SJSA1 (cell line): ENCODE data around the gene LTBP2. TPM values are rescaled to one million over a fixed set of nuclear protein-coding genes. Genes with fewer than 3 reads are reported as not detected.

ENCODE experiments used
- DNase-seq, 2 experiments: peaks; one replicate each; pipeline ENCODE4 v3.0.0-alpha.2; 2015 to 2020; ENCODE audit warnings: low spot score in 2 of 2, low read depth in 1 of 2
- H3K27ac ChIP-seq: fragments of 250-450 bp; sonication (Bioruptor Pico); 2 replicates; pipeline ENCODE4 v1.5.1; 2020; ENCODE audit warnings: mild to moderate bottlenecking, moderate library complexity
- H3K27me3 ChIP-seq: fragments of 250-450 bp; sonication (Bioruptor Pico); replicated peaks from 2 replicates; pipeline ENCODE4 v1.5.1; 2020; ENCODE audit warnings: mild to moderate bottlenecking, moderate library complexity
- H3K36me3 ChIP-seq: fragments of 250-450 bp; sonication (Bioruptor Pico); 2 replicates; pipeline ENCODE4 v1.5.1; 2020; ENCODE audit warnings: mild to moderate bottlenecking
- H3K4me1 ChIP-seq: fragments of 250-450 bp; sonication (Bioruptor Pico); replicated peaks from 2 replicates; pipeline ENCODE4 v1.6.1; 2021; ENCODE audit warnings: mild to moderate bottlenecking
- H3K4me3 ChIP-seq: fragments of 250-450 bp; sonication (Bioruptor Pico); 2 replicates; pipeline ENCODE4 v1.5.1; 2020; ENCODE audit warnings: mild to moderate bottlenecking
- H3K9me3 ChIP-seq: fragments of 250-450 bp; sonication (Bioruptor Pico); replicated peaks from 2 replicates; pipeline ENCODE4 v1.5.1; 2020; ENCODE audit warnings: mild to moderate bottlenecking
- total RNA-seq: library from RNA; depleted of rRNA; stranded (reverse); fragments of >200 nt; shearing (Covaris generic); gene quantifications from 2 replicates; pipeline ENCODE4 v1.2.3, GENCODE V29; 2014

LTBP2 gene
- total RNA-seq, 1 experiment from 2014 or later: 2.2 TPM

DNA sequence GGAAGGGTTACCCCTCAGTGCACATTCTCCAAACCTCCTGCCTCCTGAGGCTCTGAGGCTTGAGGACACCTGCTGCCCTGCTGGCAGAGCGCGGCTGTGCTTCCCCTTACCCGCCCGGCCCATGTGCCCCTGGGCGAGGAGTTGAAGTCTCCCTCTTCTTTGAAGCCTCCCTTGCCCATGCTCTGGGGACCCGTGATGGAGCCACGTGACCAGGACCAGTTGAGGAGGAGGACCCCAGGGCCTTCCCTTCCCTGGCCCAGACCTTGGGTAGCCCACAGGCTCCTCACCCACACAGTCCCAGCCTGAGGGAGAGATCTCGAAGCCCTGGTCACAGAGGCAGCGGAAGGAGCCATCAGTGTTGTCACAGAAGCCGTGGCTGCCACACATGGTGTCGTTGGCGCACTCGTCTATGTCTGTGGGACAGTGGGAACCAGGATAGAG is 105.6 kb downstream of the LTBP2 start:
- DNase-seq: peak in 1 of 2 experiments; percentile 32
- Histone ChIP-seq H3K27ac (no peak overlapping the region), H3K9me3 (no peaks in the 10 kb centered on the region), H3K27me3 (no peaks in the 10 kb centered on the region), H3K4me3 (no peak overlapping the region), H3K36me3 (no peaks in the 10 kb centered on the region), H3K4me1 (peaks cover 4% of the 10 kb centered on the region)

DNA sequence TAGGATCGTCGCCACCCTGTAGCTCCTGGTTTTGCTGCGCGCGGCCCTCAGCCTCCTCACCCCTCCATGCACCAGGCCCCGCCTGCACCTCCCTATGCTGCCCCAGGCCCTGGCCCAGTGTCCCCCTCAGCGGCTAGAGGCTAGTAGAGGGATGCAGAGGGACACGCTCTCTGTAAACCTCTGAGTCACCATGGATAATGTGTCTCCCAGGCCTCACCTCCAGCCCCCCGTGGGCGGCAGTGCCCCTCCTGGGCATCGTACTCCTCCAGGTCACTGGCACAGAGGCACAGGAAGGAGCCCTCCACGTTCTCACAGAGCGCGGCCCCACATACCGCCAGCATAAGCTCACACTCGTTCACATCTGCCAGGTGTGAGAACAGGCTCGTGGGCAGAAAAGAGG is 106.2 kb downstream of the LTBP2 start:
- DNase-seq: peak in 1 of 2 experiments; percentile 34
- Histone ChIP-seq H3K9me3 (no peaks in the 10 kb centered on the region), H3K4me3 (no peak overlapping the region), H3K36me3 (no peaks in the 10 kb centered on the region), H3K27me3 (no peaks in the 10 kb centered on the region), H3K27ac (no peak overlapping the region), H3K4me1 (peaks cover 4% of the 10 kb centered on the region)

GRCh38 chr14:74504874-74505720 is 106.9 kb downstream of the LTBP2 start:
- no peaks in the 10 kb centered on the region for H3K27me3 ChIP-seq
- H3K4me3 ChIP-seq: no peak overlapping the region
- H3K4me1 ChIP-seq: no peaks in the 10 kb centered on the region; the same call in 1 of the 2 replicates
- DNase-seq: peak in 1 of 2 experiments; percentile 36
- no peaks in the 10 kb centered on the region for H3K9me3 ChIP-seq
- no peak overlapping the region for H3K27ac ChIP-seq
- H3K36me3 ChIP-seq: no peaks in the 10 kb centered on the region

DNA sequence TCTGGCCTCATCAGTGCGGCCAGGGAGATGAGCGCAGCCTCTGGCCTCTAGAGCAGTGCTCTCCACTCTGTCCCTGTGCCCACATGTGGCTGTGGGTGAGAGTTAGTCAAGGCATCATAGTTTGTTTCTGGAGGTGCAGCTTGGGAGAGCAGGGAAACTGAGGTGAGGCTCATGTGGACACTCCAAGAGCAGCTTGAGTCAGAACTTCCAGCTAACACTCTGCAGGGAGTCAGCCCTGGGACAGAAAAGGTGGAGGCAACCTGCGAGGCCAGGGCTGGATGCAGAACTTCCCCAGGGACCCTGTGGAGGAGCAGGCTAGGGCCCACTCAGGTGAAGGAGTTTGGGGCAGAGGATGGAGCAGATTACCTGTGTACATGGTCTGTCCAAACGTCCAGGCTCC is 107.6 kb downstream of the LTBP2 start:
- H3K4me1 ChIP-seq: no peaks in the 10 kb centered on the region; the same call in 1 of the 2 replicates
- DNase-seq: no peak
- no peak overlapping the region for H3K4me3 ChIP-seq
- no peaks in the 10 kb centered on the region; the same call in 1 of the 2 replicates for H3K36me3 ChIP-seq
- no peaks in the 10 kb centered on the region for H3K9me3 ChIP-seq
- no peaks in the 10 kb centered on the region for H3K27me3 ChIP-seq
- no peak overlapping the region for H3K27ac ChIP-seq

DNA sequence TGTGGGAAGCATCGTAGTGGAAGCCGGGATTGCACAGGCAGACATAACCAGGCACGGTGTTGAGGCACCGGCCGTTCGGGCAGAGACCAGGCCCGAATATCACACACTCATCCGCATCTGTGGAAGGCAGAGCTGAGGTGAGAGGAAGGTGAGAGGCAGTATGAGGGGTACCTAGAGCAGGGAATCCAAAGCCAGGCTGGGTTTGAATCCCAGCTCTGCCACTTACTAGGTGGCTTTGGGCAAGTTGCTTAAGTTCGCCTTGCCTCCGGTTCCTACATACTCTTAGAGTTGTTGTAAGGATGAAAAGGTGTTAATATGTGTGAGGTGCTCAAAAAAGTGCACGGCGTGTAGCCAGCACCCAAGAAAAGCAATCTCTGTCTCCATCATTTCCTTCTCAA is 108.1 kb downstream of the LTBP2 start:
- DNase-seq: no peak
- Histone ChIP-seq H3K27ac (no peak overlapping the region), H3K4me3 (no peak overlapping the region), H3K4me1 (no peaks in the 10 kb centered on the region; the same call in 1 of the 2 replicates), H3K27me3 (no peaks in the 10 kb centered on the region), H3K36me3 (no peaks in the 10 kb centered on the region; the same call in 1 of the 2 replicates), H3K9me3 (no peaks in the 10 kb centered on the region)

- Histone ChIP-seq H3K36me3 (no peaks in the 10 kb centered on the region; the same call in 1 of the 2 replicates), H3K9me3 (no peaks in the 10 kb centered on the region), H3K27ac (no peak overlapping the region), H3K4me1 (no peaks in the 10 kb centered on the region; the same call in 1 of the 2 replicates), H3K27me3 (no peaks in the 10 kb centered on the region), H3K4me3 (no peak overlapping the region)
- peak in 1 of 2 experiments; percentile 37 for DNase-seq
These were observed 108.6 kb downstream of the LTBP2 start for GRCh38 chr14:74503291-74503937.

- DNase-seq: peak in 1 of 2 experiments; percentile 44
- Histone ChIP-seq H3K27me3 (no peaks in the 10 kb centered on the region), H3K4me3 (no peak overlapping the region), H3K36me3 (peaks cover 3% of the 10 kb centered on the region; the same call in 1 of the 2 replicates), H3K4me1 (no peaks in the 10 kb centered on the region; the same call in 1 of the 2 replicates), H3K9me3 (no peaks in the 10 kb centered on the region), H3K27ac (no peak overlapping the region)
These were observed 109.6 kb downstream of the LTBP2 start for GRCh38 chr14:74502236-74503019.

DNA sequence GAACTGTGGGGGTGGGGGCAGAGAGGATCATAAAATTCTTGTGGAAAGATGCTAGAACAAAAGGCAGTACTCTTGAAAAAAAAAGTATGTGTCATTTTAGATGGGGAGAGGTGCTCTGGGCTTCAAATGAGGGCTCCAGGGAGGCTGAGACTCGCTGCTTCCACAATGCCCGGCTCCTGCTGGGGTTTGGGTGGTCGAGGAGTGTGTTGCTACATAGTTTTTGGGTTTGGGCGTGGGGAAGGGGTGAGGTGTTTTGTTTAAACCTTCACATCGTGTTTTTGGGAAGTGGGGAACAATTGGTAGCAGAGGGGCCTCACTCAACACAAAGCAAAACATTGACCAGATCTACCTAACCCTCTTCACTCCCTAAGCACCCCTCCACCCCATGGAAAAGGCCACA is 110.3 kb downstream of the LTBP2 start:
- H3K27ac ChIP-seq: no peak overlapping the region
- H3K27me3 ChIP-seq: no peaks in the 10 kb centered on the region
- H3K4me3 ChIP-seq: no peak overlapping the region
- peaks cover 7% of the 10 kb centered on the region for H3K36me3 ChIP-seq
- no peak for DNase-seq
- no peaks in the 10 kb centered on the region for H3K9me3 ChIP-seq
- H3K4me1 ChIP-seq: no peaks in the 10 kb centered on the region; the same call in 1 of the 2 replicates

DNA sequence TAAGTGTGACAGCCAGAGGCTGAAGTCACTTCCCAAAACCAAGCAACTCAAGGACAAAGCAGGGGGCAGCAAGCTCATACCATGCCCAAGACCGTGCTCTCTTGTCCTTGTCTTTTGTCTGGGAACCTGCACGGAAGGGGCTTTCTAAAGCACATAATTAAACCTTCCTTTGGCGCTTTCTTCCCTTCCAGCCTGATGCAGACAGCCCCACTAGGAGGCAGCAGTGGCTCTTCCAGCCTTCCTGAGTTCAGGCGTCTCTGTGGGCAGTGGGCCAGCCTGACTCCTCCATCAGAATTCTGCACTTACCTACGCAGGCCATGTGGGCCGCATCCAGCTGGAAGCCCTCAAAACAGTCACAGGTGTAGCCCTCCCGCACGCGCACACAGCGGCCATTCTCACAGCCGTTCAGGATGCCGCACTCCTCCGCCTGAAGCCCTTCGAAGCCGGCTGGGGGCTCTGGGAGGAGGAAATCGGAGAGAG is 110.9 kb downstream of the LTBP2 start:
- Histone ChIP-seq H3K4me1 (no peaks in the 10 kb centered on the region; the same call in 1 of the 2 replicates), H3K4me3 (no peak overlapping the region), H3K27ac (no peak overlapping the region), H3K36me3 (peaks cover 12% of the 10 kb centered on the region), H3K9me3 (no peaks in the 10 kb centered on the region), H3K27me3 (no peaks in the 10 kb centered on the region)
- peak in 1 of 2 experiments; percentile 58 for DNase-seq

GRCh38 chr14:74500417-74501134 is 111.5 kb downstream of the LTBP2 start:
- Histone ChIP-seq H3K36me3 (peaks cover 17% of the 10 kb centered on the region), H3K9me3 (no peaks in the 10 kb centered on the region), H3K4me1 (no peaks in the 10 kb centered on the region; the same call in 1 of the 2 replicates), H3K4me3 (no peak overlapping the region), H3K27me3 (no peaks in the 10 kb centered on the region), H3K27ac (no peak overlapping the region)
- DNase-seq: peak in 1 of 2 experiments; percentile 26

DNA sequence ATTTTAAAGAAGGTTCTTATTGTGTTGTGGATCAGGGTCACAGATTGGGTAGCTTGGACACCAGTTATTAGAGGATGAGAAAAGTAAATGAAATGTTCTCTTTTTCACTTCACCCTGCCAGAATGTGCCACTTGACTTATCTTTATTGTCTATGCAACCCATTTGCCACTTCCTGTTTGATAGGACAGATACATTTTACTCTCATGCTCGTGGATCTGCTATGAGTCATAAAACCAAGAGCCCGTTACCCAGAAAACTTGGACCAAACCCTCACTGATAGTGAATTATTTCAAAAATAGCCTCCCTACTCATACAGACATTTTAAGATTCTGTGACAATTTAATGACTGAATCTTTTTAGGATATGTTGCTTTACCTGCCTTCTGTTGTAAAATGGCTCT is 116.7 kb downstream of the LTBP2 start:
- H3K27me3 ChIP-seq: no peaks in the 10 kb centered on the region
- H3K4me3 ChIP-seq: no peak overlapping the region
- H3K9me3 ChIP-seq: no peaks in the 10 kb centered on the region
- H3K36me3 ChIP-seq: peaks cover 30% of the 10 kb centered on the region
- H3K4me1 ChIP-seq: peaks cover 16% of the 10 kb centered on the region
- H3K27ac ChIP-seq: no peak overlapping the region
- no peak for DNase-seq

GRCh38 chr14:74493343-74494261 is 118.4 kb downstream of the LTBP2 start, which contains the start of gene ISCA2:
TSS of gene ISCA2 (plus strand) at chr14:74493765. CDS start at chr14:74493775, 10 bp downstream.
- H3K4me3 ChIP-seq: peak within 1 kb of the TSS; percentile 84
- peak within 1 kb of the TSS; percentile 50 for H3K27ac ChIP-seq
- peaks cover 21% of the 10 kb centered on the region for H3K4me1 ChIP-seq
- peak; percentile 97 to 99 for DNase-seq
- no peaks in the 10 kb centered on the region for H3K9me3 ChIP-seq
- peaks cover 30% of the 10 kb centered on the region for H3K36me3 ChIP-seq
- no peaks in the 10 kb centered on the region for H3K27me3 ChIP-seq
